HG03439 (cell line): ENCODE data around the gene ADAM19.

Experiments used
- ATAC-seq: cut with Tn5 transposase; IDR thresholded peaks from one replicate; pipeline ENCODE4 v1.9.1; 2021; ENCODE audit warnings: mild to moderate bottlenecking, moderate library complexity; ENCODE audit not compliant: unreplicated experiment

ADAM19 gene

DNA sequence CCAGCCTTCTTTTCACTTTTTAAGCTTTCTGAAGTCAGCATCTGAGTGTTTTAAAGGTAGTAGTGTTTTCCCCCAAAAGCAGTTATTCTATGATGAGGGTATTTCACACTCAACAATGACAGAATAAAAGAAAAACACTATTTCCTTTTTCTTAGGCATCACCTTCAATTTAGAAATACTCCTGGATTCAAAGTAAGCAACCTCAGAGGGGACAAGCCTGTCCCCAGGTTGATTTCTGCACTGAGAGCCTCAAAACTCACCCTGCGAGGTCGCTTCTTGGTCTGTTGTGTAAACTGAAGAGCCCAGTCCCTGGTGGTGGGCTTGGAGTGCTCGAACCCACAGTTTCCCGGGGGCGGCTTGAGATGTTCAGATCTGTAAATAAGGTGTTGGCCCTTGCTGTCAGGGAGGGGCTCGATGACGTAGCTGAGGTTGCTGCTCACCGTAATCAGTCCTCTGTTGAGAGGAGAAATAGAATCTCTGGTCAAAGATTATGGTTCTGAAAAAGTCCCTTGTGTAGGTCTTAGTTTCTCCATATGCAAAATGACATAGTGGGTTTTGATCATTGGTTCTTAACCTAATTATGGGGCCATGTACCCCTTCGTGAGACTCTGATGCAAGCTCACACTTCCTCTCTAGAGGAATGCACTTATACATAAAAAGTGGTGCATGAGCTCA, 55.9 kb downstream of the ADAM19 start:
- peak; percentile 55 for ATAC-seq

DNA sequence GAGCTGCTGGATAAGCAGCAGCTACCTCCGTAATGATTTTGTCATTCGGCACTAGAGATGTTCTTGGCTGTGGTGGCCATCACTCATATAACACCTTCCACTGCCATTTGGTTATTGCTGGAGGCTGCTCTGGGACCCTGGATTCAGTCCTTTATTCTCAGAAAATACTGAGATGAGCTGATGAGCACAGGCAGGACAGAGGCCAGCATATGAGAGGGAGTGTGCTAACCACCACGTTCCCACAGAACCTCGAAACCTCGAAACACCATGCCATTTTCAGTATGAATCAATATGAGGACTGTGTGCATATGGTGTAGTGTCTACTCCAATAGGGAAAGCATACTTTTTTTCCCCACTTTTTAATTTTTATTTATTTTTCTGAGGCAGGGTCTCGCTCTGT, 56.6 kb downstream of the ADAM19 start:
- peak; percentile 80 for ATAC-seq

DNA sequence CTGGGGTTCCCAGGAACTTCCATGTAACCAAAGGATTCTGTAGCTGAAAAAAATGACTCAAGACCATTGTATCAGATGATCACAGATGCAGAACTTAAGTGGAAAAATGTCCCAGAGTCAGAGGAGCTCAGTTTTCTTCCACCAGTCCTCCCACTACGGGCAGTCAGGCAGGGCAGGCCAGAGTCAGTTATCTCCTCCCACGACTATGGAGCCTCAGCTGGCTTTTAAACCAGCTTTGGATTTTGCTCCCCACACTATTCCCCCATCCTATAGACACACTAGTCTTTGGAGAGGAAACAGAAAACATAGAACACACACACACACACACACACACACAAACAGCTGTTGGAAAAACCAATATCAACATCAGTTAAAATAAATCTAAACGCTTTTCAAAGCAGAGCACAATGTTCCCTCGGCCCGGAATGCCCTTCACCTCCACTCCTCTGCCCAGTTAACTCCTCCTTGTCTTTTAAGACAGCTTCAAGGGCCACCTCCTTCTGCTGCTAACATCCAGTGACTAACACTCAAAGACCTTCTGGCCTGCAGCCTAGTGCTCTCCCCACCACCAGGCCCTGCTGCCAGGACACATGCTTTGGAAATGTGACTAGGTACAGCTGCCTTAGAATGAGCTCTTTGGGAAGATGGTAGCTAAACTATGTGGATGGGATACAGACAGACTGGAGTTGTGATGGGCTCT, 58.8 kb downstream of the ADAM19 start:
- no peak for ATAC-seq

DNA sequence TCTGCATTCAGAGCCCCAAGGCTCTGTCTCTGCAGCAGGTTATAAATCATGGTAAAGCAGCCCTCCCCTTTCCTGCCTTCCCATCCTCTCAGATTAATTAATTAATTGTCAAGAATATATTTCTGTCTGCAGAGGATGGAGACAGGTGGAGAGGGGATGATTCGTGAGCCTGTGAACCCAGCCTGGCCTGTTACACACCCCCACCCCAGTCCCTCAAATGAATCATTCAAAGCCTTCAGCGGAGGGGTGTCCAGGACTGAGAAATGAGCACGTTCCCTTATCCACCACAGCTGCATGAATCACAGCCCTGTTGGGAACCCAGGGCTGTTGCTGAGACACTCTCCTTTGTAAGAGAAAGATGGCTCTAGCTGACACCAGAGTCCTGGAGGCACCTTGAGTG, 59.6 kb downstream of the ADAM19 start:
- no peak for ATAC-seq

DNA sequence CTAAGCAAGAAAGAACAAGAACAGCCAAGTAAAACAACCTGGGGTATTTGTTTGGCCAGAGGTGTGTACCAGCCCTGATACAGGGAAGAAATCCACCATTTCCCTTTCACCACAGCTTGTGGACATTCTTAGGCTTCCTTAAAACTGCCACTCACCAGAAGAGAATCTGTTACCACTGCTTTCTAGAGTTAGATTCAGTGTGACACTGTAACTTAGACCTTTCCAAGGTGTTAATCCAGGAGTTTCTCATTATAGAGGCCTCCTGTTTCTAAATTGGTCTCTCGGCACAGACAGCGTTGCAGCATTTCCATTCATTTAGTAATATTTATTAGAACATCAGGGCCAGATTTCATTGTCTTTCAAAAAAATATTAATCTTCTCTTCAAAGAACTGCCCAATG, 60.6 kb downstream of the ADAM19 start:
- no peak for ATAC-seq

DNA sequence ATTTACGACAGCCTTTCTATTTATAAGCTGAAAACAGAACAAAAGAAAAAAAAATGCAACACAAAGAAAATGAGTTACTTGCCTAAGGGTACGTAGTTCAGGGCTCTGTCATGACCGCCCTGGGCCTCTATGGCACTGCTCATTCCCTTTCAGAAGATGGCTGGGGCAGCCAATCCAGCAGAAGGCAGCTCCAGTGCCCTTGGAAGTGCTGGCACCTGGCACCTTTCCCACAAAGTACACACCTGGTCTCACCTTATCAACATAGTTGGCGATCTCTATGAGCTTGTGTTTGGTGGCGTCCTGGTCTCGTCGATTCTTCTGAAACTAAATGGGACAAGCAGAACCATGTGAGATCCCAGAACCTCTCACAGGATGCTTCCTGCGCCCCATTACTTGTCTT, 62.4 kb downstream of the ADAM19 start:
- ATAC-seq, result no peak

DNA sequence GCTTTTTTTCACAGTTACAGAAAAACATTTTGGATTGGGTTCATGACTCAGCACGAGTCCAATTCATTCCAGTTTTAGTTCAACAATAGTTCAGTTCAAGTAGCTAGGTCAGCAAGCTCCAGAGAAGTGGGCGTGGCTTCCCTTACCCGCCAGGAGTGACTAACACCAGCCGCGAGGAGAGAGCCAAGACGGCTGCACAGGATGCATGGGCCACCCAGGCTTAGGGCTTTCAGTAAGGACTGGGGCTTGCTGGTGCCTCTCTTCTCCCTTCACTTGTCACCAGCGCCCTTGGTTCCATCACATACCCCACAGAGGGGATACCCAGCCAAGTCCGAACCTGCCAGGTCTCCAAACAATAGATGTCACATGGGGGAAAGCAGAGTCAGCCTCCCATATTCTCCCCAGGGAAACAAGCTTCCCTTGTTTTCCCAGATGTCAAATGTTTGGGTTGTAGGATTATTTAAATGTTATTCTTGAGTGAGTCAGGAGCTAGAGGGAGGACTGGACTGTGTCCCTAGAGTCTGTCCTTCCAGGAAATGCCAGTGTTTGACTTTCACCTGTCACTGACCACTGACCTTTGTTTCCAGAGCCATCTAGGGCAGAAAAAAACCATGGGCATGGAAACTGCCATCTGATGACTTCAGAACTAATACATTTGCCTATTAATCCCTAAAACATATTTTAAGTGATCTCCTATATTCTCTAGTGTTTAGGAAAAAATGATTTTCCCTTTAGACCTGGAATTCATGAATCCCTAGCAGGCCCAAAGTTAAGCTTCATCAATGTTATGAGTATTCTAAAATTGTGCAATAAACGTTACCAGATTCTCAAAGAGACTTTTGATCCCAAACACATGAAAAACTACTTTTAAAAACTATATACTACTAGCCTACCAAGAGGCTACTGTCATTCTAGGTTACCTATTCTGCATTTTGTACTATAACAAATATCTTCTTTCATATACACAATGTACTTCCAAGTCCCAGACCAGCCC, 63.6 kb downstream of the ADAM19 start:
- ATAC-seq, result no peak

DNA sequence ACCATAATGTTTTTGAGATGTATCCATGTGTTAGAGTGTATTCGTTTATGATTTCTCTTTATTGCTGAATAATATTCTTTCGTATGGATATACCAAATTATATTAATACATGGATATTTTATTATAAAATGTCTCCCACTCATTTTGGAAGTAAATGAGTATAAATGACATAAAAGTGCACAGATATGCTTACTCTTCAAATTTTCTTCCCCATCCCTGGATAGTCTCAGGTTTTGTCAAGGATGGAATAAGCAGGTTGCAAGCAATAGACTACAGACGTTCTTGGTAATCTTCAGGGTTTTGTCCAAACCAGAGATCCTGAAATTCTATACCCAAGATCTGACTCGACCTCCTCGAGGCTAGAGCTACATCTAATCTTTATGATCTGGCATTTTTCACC, 64.9 kb downstream of the ADAM19 start:
- no peak for ATAC-seq

DNA sequence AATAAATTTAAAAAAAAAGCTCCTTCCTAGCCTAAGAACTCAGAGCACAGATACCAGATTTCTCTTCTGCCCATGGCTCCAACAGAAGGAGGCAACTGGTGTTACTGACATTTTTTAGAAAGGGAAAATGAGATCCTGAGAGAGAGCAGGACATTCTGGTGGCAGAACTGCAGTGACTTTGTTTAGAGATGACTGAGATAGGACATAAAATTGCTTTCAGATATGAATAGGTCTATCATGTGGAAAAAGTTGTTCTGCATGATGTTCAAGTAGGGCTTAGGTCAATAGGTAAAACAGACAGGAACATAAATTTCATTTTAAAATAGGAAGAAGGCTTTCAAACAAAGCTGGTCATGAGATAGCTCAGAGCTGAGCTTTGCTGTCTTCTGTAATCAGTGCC, 66.0 kb downstream of the ADAM19 start:
- ATAC-seq, result no peak

DNA sequence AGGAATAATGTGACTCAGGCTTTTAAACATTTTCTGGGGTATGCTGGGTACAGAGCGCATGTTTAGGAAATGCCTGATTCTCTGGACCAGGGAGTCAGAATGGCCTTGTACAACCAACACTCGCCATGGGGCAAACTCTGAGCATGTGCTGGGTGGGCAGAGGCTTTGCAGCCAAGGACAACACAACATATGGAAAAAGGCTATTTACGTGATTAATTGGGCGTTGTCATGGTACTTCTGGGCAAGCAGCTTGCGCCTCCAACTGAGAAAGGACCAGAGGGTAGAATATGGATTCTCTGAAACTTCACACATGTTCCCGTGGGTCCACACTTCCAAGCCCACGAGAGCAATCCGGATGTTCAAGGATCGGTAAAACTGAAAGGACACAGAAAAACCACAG, 66.5 kb downstream of the ADAM19 start:
- no peak for ATAC-seq

DNA sequence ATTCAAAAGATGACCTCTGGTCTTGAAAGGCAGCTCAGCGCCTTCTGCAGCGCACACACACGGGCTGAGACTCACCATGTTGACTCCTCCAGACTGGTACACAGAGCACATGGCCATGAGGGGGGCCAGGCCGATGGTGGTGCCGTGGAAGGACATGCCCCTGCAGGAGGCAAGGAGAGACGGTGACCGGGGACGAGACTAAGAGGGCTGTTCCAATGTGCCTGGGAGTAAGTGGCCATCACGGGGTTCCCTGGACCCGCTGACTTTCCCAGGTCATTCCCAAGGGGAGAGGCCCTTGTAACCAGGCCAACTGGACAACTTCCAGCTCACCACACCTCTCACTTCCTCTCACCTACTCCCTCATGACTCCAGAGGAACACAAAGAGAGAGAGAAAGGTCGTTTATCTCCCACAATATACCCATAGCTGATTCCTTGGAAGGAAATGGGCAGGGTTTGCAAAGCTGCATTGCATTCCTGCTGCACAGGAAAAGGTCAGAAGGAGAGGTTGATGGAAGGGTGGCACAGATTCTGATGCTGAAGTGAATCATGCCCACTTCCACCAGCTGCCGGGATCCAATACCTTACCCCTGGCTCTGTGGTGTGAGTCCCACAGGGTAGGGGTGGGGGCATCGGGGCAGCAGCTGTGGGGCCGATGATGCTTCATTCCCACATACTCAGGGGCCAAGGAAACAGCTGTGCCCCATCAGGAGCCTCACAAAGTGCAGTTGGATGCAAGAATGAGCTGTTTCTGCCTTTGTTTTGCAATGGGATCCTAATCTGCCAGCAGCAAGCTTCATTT, 68.4 kb downstream of the ADAM19 start:
- no peak for ATAC-seq

DNA sequence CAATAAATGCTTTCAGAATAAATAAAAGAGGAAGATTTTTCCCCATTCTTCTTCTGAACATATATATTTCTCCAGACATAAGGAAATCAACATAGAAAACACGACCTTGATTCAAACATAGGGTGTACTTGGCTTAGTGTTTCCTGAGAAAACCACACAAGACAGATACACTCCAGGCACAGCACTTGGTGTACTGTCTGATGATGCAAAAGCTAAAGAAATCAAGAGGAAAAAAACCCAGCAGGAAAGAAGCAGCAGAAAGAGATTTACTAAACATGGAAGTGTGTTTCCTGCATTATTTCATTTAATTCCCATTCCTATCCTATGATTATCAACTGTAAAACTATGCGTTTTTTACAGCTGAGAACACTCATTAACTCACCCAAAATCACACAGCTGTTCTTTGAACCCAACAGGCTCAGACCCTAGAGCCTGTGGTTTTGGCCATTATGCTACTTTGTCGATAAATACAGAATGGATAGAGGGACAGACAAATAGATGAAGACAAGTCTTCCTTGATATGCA, 69.4 kb downstream of the ADAM19 start:
- no peak for ATAC-seq

DNA sequence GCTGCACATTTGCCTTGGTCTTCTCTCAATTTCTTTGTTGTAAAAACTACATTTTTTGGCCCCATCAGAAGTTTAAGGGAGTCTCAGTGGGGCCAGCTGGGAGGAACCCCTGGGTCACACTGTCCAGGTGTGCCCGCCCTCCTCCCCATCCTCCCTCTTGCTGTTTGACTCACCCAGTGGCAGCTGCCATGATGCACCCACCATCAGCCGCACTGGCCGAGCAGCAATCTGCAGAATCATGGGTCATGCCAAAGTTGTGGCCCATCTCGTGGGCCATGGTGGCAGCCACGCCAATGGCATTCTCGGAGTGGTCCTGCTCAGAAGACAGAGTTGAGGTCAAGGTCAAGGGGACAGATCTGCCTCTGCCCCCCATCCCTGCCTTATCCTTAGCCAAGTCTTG, 70.1 kb downstream of the ADAM19 start:
- no peak for ATAC-seq

DNA sequence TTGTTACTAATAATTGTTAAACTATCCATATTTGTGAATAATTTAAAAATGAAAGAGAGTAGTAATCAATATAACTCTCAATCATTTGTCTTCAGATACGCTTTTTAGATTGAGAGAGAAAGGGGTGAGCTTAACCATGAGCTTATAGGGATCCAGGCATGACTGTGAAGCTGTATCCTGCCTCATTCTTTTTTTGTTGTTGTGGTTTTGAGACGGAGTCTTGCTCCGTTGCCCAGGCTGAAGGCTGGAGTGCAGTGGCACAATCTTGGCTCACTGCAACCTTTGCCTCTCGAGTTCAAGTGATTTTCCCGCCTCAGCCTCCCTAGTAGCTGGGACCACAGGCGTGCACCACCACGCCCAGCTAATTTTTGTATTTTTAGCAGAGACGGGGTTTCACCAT, 71.5 kb downstream of the ADAM19 start:
- no peak for ATAC-seq

DNA sequence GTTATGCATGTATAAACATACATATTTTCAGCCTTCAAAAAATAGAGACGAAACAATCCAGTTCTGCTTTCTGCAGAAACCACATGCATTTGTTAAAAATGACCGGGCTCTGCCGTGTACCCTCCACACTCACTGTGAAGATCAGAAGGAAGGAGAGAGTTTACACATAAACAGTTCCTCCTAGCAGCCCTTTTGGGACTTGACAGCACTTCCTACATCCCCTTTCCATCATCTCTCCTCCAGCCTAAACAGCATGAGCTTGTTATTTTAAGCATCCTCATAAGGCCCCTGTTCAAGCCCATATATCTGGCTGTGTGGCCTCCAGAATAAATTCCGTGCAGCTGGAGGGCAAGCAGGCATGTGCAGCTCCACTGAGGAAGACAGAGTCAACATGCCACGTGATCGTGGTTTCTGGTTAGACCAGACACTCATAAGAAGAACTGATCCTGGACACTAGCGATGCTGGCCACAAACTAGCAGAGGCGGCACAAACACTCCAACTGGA, 73.4 kb downstream of the ADAM19 start:
- peak; percentile 74 for ATAC-seq

DNA sequence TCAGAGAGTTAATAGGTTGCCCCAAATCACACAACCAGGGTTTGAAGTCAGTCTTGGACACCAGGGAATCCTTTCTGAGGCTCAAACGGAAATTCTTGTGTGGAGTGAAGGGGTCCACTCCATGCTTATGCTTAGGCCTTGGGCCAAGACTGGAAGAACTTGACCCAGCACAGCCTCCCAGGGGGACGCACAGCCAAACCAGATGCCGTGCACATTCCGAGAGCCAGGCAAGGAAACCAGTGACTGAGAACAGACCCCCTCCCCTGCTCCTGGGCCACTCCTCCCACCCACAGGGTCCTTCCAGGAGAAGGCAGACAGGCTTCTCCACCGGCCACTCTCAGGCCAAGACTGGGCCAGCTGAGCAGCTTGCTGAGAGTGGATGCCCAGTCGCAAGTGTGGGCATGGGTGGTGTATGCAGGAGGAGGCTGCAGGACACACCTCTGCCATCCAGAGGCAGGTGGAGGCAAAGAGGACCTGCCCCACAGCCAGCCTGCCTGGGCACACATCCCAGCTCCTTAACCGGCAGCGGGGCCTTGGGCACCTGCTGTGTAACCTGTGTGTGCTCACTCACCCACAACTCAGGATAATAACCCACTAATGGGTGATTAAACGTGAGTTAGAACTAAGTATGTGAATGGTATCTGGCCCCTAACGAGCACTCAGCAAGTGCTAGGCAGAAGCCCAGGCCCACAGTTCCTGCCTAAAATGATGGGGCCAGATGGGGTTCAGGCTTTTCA, 77.5 kb downstream of the ADAM19 start:
- ATAC-seq, result no peak

DNA sequence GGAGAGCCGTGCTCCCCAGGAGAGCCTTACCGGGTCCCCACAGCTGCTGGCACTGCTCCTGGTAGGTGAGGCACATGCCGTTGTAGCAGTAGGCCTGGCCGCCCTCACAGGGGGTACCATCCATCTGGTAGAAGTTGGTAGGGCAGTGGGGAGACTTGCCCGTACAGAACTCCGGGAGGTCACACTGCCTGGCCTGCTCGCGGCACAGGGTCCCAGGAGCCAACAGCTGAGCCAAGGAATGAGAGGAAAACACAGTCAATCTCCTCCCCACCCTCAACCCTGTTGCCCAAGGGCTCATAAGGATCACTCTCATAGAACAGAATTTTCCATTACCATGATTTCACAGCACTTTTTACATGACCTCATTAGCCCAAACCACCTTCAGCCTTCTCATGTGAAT, 78.7 kb downstream of the ADAM19 start:
- ATAC-seq, result no peak

DNA sequence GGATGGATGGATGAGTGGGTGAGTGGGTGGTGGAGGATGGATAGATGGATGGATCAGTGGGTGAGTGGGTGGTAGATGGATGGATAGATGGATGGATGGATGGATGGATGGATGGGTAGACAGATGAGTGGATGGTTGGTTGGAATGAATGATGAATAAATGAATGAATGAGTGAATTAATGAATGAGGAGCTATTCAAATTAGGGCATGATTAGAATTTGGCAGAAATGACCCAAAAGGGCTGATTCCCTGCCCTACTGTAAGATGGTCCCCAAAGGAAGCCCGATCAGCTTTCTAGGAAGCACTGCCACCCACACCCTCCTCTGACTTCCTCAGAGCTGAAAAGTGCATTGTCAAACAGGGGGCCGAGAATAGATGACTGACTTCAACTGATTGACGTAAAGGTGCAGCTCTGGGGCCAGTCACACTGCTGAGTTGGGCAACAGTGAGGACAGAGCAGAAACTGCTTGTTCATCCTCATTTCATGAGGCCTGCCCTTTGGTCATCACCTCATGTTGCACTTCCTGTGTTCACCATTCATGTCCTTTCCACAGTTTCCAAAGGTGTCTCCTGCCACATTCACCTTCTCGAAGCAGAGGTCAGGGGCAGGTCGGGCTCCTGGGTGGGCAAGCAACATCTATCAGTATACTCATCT, 81.3 kb downstream of the ADAM19 start:
- no peak for ATAC-seq

DNA sequence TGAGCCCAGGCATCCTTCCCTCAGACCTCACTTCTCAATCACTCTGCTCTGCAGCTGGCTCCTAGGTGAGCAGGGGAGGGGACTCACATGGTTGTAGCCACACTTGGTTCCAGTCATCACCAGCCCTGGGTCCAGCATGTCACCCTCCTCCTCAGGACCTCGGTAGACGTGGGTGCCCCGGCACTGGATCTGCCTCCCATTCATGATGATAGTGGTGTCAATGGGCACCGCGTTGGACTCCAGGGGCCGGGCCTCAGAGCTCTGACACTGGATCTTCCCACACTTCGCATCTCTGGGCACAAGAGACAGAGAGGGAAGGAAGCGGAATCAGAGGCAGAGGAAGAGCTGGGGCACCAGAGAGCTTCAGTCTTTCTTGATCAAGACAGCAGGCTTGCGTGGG, 82.7 kb downstream of the ADAM19 start:
- no peak for ATAC-seq
